GF-D8 (cell line): Measurements from ENCODE around the gene UNC50.
"Not testable (repeated sequence)": the region's sequence is repeated elsewhere in the genome, so short reads cannot be mapped to it uniquely, and the experiment has no call there.

Experiments used
- DNase-seq: peaks from one replicate; lab custom pipeline; 2025; lab: John Stamatoyannopoulos, UW

Gene UNC50

GRCh38 chr2:98576666-98577312 is 31.6 kb upstream of the UNC50 start:
- no peak for DNase-seq

- no peak for DNase-seq
These were observed 31.1 kb upstream of the UNC50 start for GRCh38 chr2:98577313-98577712.

GRCh38 chr2:98578231-98578630 is 30.2 kb upstream of the UNC50 start:
- no peak for DNase-seq

- DNase-seq = no peak
These were observed 28.5 kb upstream of the UNC50 start for GRCh38 chr2:98579926-98580325.

GRCh38 chr2:98580656-98581284 is 27.6 kb upstream of the UNC50 start:
- no peak for DNase-seq

- no peak for DNase-seq
These were observed 25.9 kb upstream of the UNC50 start for GRCh38 chr2:98582523-98582922.

- no peak for DNase-seq
These were observed 25.1 kb upstream of the UNC50 start for GRCh38 chr2:98583276-98583675.

GRCh38 chr2:98583816-98584618 is 24.4 kb upstream of the UNC50 start:
- no peak for DNase-seq

- no peak for DNase-seq
These were observed 23.0 kb upstream of the UNC50 start for GRCh38 chr2:98585386-98585785.

- DNase-seq = no peak
These were observed 21.7 kb upstream of the UNC50 start for GRCh38 chr2:98586551-98587140.

GRCh38 chr2:98588880-98589431 is 19.4 kb upstream of the UNC50 start:
- no peak for DNase-seq

GRCh38 chr2:98589489-98589888 is 18.9 kb upstream of the UNC50 start:
- DNase-seq = no peak

- DNase-seq = no peak
These were observed 15.8 kb upstream of the UNC50 start for GRCh38 chr2:98592565-98592964.

GRCh38 chr2:98594665-98595064 is 13.7 kb upstream of the UNC50 start:
- DNase-seq = not testable (repeated sequence)

- DNase-seq = no peak
These were observed 9.5 kb upstream of the UNC50 start for GRCh38 chr2:98598781-98599428.

- peak; percentile 15 for DNase-seq
These were observed 6.8 kb upstream of the UNC50 start for GRCh38 chr2:98601532-98602132.

GRCh38 chr2:98604547-98604946 is 3.8 kb upstream of the UNC50 start:
- no peak for DNase-seq

GRCh38 chr2:98605076-98605475 is 3.3 kb upstream of the UNC50 start:
- DNase-seq = no peak

- DNase-seq = no peak
These were observed 2.0 kb upstream of the UNC50 start for GRCh38 chr2:98606431-98606830.

- DNase-seq = peak; percentile 20
These were observed 1.3 kb upstream of the UNC50 start for GRCh38 chr2:98607104-98607503.

- peak; percentile 25 for DNase-seq
These were observed 661 bp upstream of the UNC50 start for GRCh38 chr2:98607741-98608115.
